IMR-90 (cell line): ENCODE results near the gene FAM117B. TPM values are rescaled to one million over a fixed set of nuclear protein-coding genes. Genes with fewer than 3 reads are reported as not detected.

Experiments used
- ATAC-seq: fragments of 200-7000 bp; cut with Tn5 transposase; 2 replicates; pipeline ENCODE4 v1.9.1; 2020; ENCODE audit warnings: low read depth, mild to moderate bottlenecking, moderate library complexity
- BruUV-seq: library from RNA; stranded (reverse); fragments of 400-500 nt; replicated peaks from 2 replicates; lab custom pipeline; 2021; lab: Mats Ljungman, UMichigan
- CTCF ChIA-PET: fragments of 300-600 bp; formaldehyde crosslinking; extraction: SDS; loops from one replicate; lab custom pipeline; 2021; ENCODE audit warnings: antibody characterized with exemption; lab: Yijun Ruan, JAX
- POLR2A ChIA-PET: fragments of 300-600 bp; sonication (Branson Sonifier 250); formaldehyde crosslinking; loops from one replicate; lab custom pipeline; 2022; ENCODE audit warnings: antibody characterized with exemption; ENCODE audit not compliant: unreplicated experiment; lab: Charles Lee
- DNase-seq: peaks from one replicate; pipeline ENCODE4 v3.0.0; 2013
- H2AFZ ChIP-seq: replicated peaks from 2 replicates; pipeline ENCODE3; 2013; ENCODE audit warnings: low read length, mild to moderate bottlenecking; ENCODE audit not compliant: poor library complexity
- H2AK5ac ChIP-seq: 2 replicates; pipeline ENCODE4 v1.6.1; 2013; ENCODE audit warnings: low read depth, low read length, inconsistent platforms
- H2AK9ac ChIP-seq: replicated peaks from 2 replicates; pipeline ENCODE3; 2013; ENCODE audit warnings: mild to moderate bottlenecking, low read depth, low read length, moderate library complexity; ENCODE audit not compliant: poor library complexity
- H2BK120ac ChIP-seq: 2 replicates; pipeline ENCODE4 v1.6.1; 2013; ENCODE audit warnings: low read depth, low read length, inconsistent platforms
- H2BK15ac ChIP-seq: 3 replicates; pipeline ENCODE4 v1.6.1; 2013; ENCODE audit warnings: low read depth, low read length, inconsistent platforms
- H2BK20ac ChIP-seq: 2 replicates; pipeline ENCODE4 v1.6.1; 2013; ENCODE audit warnings: low read depth, mild to moderate bottlenecking, inconsistent platforms, low read length, moderate library complexity
- H2BK5ac ChIP-seq: 2 replicates; pipeline ENCODE4 v1.6.1; 2013; ENCODE audit warnings: mild to moderate bottlenecking, low read depth, low read length, inconsistent platforms; ENCODE audit not compliant: poor library complexity, severe bottlenecking
- H3K14ac ChIP-seq: replicated peaks from 2 replicates; pipeline ENCODE4 v1.6.1; 2013; ENCODE audit warnings: low read depth, low read length, inconsistent platforms
- H3K18ac ChIP-seq: 2 replicates; pipeline ENCODE4 v1.6.1; 2013; ENCODE audit warnings: low read depth, low read length, control low read depth
- H3K23ac ChIP-seq: 2 replicates; pipeline ENCODE4 v1.6.1; 2013; ENCODE audit warnings: low read depth, low read length, inconsistent platforms
- H3K27ac ChIP-seq: 2 replicates; pipeline ENCODE4 v1.5.1; 2013; ENCODE audit warnings: mild to moderate bottlenecking, control low read depth, low read length; ENCODE audit not compliant: insufficient read depth
- H3K27me3 ChIP-seq: 2 replicates; pipeline ENCODE4 v1.6.1; 2013; ENCODE audit warnings: low read length; ENCODE audit not compliant: control insufficient read depth, insufficient read depth
- H3K36me3 ChIP-seq: 2 replicates; pipeline ENCODE4 v1.6.1; 2013; ENCODE audit warnings: low read length, mixed read lengths; ENCODE audit not compliant: control insufficient read depth, insufficient read depth
- H3K4ac ChIP-seq: 2 replicates; pipeline ENCODE4 v1.6.1; 2013; ENCODE audit warnings: low read depth, low read length, inconsistent platforms
- H3K4me1 ChIP-seq: 2 replicates; pipeline ENCODE4 v1.6.1; 2013; ENCODE audit warnings: low read length, mixed read lengths; ENCODE audit not compliant: control insufficient read depth, insufficient read depth
- H3K4me2 ChIP-seq: 2 replicates; pipeline ENCODE4 v1.6.1; 2013; ENCODE audit warnings: low read depth, mild to moderate bottlenecking, control low read depth, low read length, moderate library complexity
- H3K4me3 ChIP-seq: 2 replicates; pipeline ENCODE4 v1.5.1; 2013; ENCODE audit warnings: low read depth, mild to moderate bottlenecking, control low read depth, low read length, moderate library complexity; ENCODE audit not compliant: insufficient read depth
- H3K56ac ChIP-seq: 2 replicates; pipeline ENCODE4 v1.6.1; 2013; ENCODE audit warnings: low read length, inconsistent platforms; ENCODE audit not compliant: insufficient read depth; ENCODE audit errors: extremely low read depth
- H3K79me1 ChIP-seq, 2 experiments: 2 replicates each; pipeline ENCODE4 v1.6.1; 2013; ENCODE audit warnings: low read length in 2 of 2, inconsistent platforms in 1 of 2, low read depth in 1 of 2
- H3K9ac ChIP-seq: 2 replicates; pipeline ENCODE4 v1.6.1; 2013; ENCODE audit warnings: low read depth, low read length, control low read depth
- H3K9me1 ChIP-seq: 2 replicates; pipeline ENCODE4 v1.6.1; 2013; ENCODE audit warnings: low read length, inconsistent platforms; ENCODE audit not compliant: insufficient read depth
- H3K9me3 ChIP-seq: 2 replicates; pipeline ENCODE4 v1.6.1; 2013; ENCODE audit warnings: low read length; ENCODE audit not compliant: control insufficient read depth, insufficient read depth
- H4K20me1 ChIP-seq: 2 replicates; pipeline ENCODE4 v1.6.1; 2013; ENCODE audit warnings: low read length, inconsistent platforms; ENCODE audit not compliant: insufficient read depth
- H4K5ac ChIP-seq: 2 replicates; pipeline ENCODE4 v1.6.1; 2013; ENCODE audit warnings: mild to moderate bottlenecking, low read depth, low read length, control low read depth
- H4K8ac ChIP-seq, 2 experiments: 2 replicates each; pipeline ENCODE4 v1.6.1; 2013; ENCODE audit warnings: low read depth in 2 of 2, low read length in 2 of 2, control low read depth in 1 of 2, inconsistent platforms in 1 of 2
- H4K91ac ChIP-seq: 2 replicates; pipeline ENCODE4 v1.6.1; 2013; ENCODE audit warnings: low read depth, low read length, inconsistent platforms; ENCODE audit not compliant: insufficient read depth
- BHLHE40 ChIP-seq: fragments of 150-350 bp; IDR thresholded peaks from 2 replicates; pipeline ENCODE4 v1.6.1; 2016; ENCODE audit warnings: mild to moderate bottlenecking, low read depth, low read length
- CHD1 ChIP-seq: IDR thresholded peaks from 2 replicates; pipeline ENCODE4 v1.6.1; 2012; ENCODE audit warnings: low read depth, low read length, improper control_type of control experiment
- CTCF ChIP-seq: conservative IDR thresholded peaks from 2 replicates; pipeline ENCODE4 v1.5.1; 2012; ENCODE audit warnings: mild to moderate bottlenecking, low read depth, low read length, improper control_type of control experiment
- FOS ChIP-seq: fragments of 150-350 bp; IDR thresholded peaks from 2 replicates; pipeline ENCODE4 v1.6.1; 2016; ENCODE audit warnings: low read depth, low read length
- MAFK ChIP-seq: IDR thresholded peaks from 2 replicates; pipeline ENCODE4 v1.6.1; 2012; ENCODE audit warnings: low read depth, low read length, improper control_type of control experiment
- MAZ ChIP-seq: IDR thresholded peaks from 2 replicates; pipeline ENCODE4 v1.6.1; 2012; ENCODE audit warnings: low read depth, mild to moderate bottlenecking, low read length, improper control_type of control experiment, moderate library complexity, borderline replicate concordance
- MXI1 ChIP-seq: IDR thresholded peaks from 2 replicates; pipeline ENCODE4 v1.6.1; 2012; ENCODE audit warnings: low read depth, mild to moderate bottlenecking, low read length, moderate library complexity, borderline replicate concordance
- POLR2A ChIP-seq: IDR thresholded peaks from 2 replicates; pipeline ENCODE4 v1.6.1; 2012; ENCODE audit warnings: mild to moderate bottlenecking, low read depth, low read length
- RAD21 ChIP-seq: IDR thresholded peaks from 2 replicates; pipeline ENCODE4 v1.6.1; 2012; ENCODE audit warnings: low read length, improper control_type of control experiment
- RCOR1 ChIP-seq: IDR thresholded peaks from 2 replicates; pipeline ENCODE4 v1.6.1; 2012; ENCODE audit warnings: mild to moderate bottlenecking, low read length, improper control_type of control experiment; ENCODE audit not compliant: insufficient replicate concordance
- RFX5 ChIP-seq: IDR thresholded peaks from 2 replicates; pipeline ENCODE4 v1.8.0; 2012; ENCODE audit warnings: low read depth, mild to moderate bottlenecking, low read length, moderate library complexity
- SMC3 ChIP-seq: fragments of 150-350 bp; IDR thresholded peaks from 2 replicates; pipeline ENCODE4 v1.6.1; 2016; ENCODE audit warnings: low read depth, mild to moderate bottlenecking, antibody characterized with exemption, low read length, moderate library complexity
- USF2 ChIP-seq: fragments of 150-350 bp; IDR thresholded peaks from 2 replicates; pipeline ENCODE4 v1.6.1; 2017; ENCODE audit warnings: mild to moderate bottlenecking, antibody characterized with exemption, low read length, low read depth
- WGBS, 2 experiments: methylation state at CpG; one replicate each; pipeline versions ENCODE4 v1.1.5 to v1.1.7; 2013; ENCODE audit warnings: missing lambda C conversion rate in 2 of 2; ENCODE audit not compliant: insufficient read length in 1 of 2; ENCODE audit errors: extremely low coverage in 2 of 2; 5-methylcytosine and 5-hydroxymethylcytosine counted together
- dilution Hi-C: fragments of 300-500 bp; cut with HindIII; formaldehyde crosslinking; loops from one replicate; pipeline ENCODE4 v1.14.3; 2018; ENCODE audit warnings: low sequenced_read_pairs; ENCODE audit not compliant: unreplicated experiment
- in situ Hi-C: fragments of 300-500 bp; cut with MboI; formaldehyde crosslinking; loops from 3 replicates; pipeline ENCODE4 v1.14.3; 2019; ENCODE audit warnings: low sequenced_read_pairs, inconsistent platforms, mixed read lengths
- intact Hi-C: fragments of 100-400 bp; cut with micrococcal nuclease; formaldehyde crosslinking; loops from 2 replicates; pipeline ENCODE4 v1.10.0; 2022
- polyA plus RNA-seq, 3 experiments: library from polyadenylated mRNA; depleted of rRNA; stranded (reverse); fragments of >200 nt; gene quantifications; 2 replicates each; pipeline ENCODE4 v1.2.3, GENCODE V29; 2012; ENCODE audit warnings: low replicate concordance in 1 of 3
- total RNA-seq: library from RNA; depleted of rRNA; stranded (reverse); fragments of >200 nt; gene quantifications from 2 replicates; pipeline ENCODE4 v1.2.3, GENCODE V29; 2012

The FAM117B gene
- total and polyA plus RNA-seq, 2 of the 4 experiments (the other 2 are of a cell fraction): 0.54 to 0.79 TPM

GRCh38 chr2:202758128-202758527, 123.4 kb downstream of the FAM117B start:
- H2BK20ac ChIP-seq: no peak overlapping the region
- H2AFZ ChIP-seq: no peak overlapping the region
- no peak overlapping the region for H4K5ac ChIP-seq
- in situ Hi-C loops: no loop called here
- no peak overlapping the region for H3K9ac ChIP-seq
- no peak overlapping the region for H3K56ac ChIP-seq
- H4K8ac ChIP-seq: no peak overlapping the region
- ATAC-seq: no peak
- no peak overlapping the region for H3K4me3 ChIP-seq
- no peak overlapping the region for H3K27ac ChIP-seq
- H2AK5ac ChIP-seq: no peak overlapping the region
- POLR2A ChIA-PET: no interaction called here
- H2BK15ac ChIP-seq: no peak overlapping the region
- H3K27me3 ChIP-seq: no peaks in the 10 kb centered on the region
- no peak overlapping the region for H4K91ac ChIP-seq
- no peaks in the 10 kb centered on the region for H3K79me1 ChIP-seq
- H3K4me1 ChIP-seq: peaks cover 2% of the 10 kb centered on the region; the same call in 1 of the 2 replicates
- TF ChIP-seq MAFK: no peak
- no peak for TF ChIP-seq RAD21
- TF ChIP-seq MAZ: no peak
- TF ChIP-seq POLR2A: no peak
- no peak for TF ChIP-seq USF2
- no peak for TF ChIP-seq RFX5
- no peak for TF ChIP-seq SMC3
- no peak for TF ChIP-seq CHD1
- no peak for TF ChIP-seq MXI1
- TF ChIP-seq CTCF: no peak
- TF ChIP-seq RCOR1: no peak
- no peak for TF ChIP-seq BHLHE40
- TF ChIP-seq FOS: no peak
- H4K20me1 ChIP-seq: no peaks in the 10 kb centered on the region
- BruUV-seq: no TSS peak
- dilution Hi-C loops: no loop called here
- no peaks in the 10 kb centered on the region for H3K9me1 ChIP-seq
- no peak overlapping the region for H2BK5ac ChIP-seq
- no peak overlapping the region for H3K4ac ChIP-seq
- H3K18ac ChIP-seq: no peak overlapping the region
- peaks cover 11% of the 10 kb centered on the region for H3K36me3 ChIP-seq
- no peaks in the 10 kb centered on the region for H3K9me3 ChIP-seq
- H3K14ac ChIP-seq: no peak overlapping the region
- no peak for DNase-seq
- H3K4me2 ChIP-seq: no peak overlapping the region
- no CpG with 5 or more reads among the region's 4 CpGs for WGBS, 2 experiments
- CTCF ChIA-PET: no interaction called here
- no peak overlapping the region for H2BK120ac ChIP-seq
- intact Hi-C loops: no loop called here
- H2AK9ac ChIP-seq: no peak overlapping the region
- no peak overlapping the region for H3K23ac ChIP-seq
